Mesenchymal stem cell (in vitro differentiated cells and primary cell): ENCODE results near the gene PQBP1.
"Not testable (repeated sequence)": the region's sequence is repeated elsewhere in the genome, so short reads cannot be mapped to it uniquely, and the experiment has no call there.

ENCODE experiments used
- DNase-seq: peaks from one replicate; pipeline ENCODE4 v3.0.0-alpha.2; 2013
- H2AFZ ChIP-seq: one replicate; pipeline ENCODE4 v1.6.1; 2013; ENCODE audit warnings: low read depth, mild to moderate bottlenecking, control low read depth, inconsistent platforms, low read length, moderate library complexity
- H2AK5ac ChIP-seq: 2 replicates; pipeline ENCODE4 v1.6.1; 2013; ENCODE audit warnings: low read length, moderate library complexity, mild to moderate bottlenecking, inconsistent platforms; ENCODE audit not compliant: severe bottlenecking
- H2BK120ac ChIP-seq: one replicate; pipeline ENCODE4 v1.6.1; 2013; ENCODE audit warnings: low read depth, mild to moderate bottlenecking, inconsistent platforms, low read length, moderate library complexity
- H2BK12ac ChIP-seq, 2 experiments: one replicate each; pipeline ENCODE4 v1.6.1; 2013; ENCODE audit warnings: inconsistent platforms in 2 of 2, low read length in 2 of 2, mild to moderate bottlenecking in 2 of 2, moderate library complexity in 2 of 2, control low read depth in 1 of 2
- H2BK15ac ChIP-seq: one replicate; pipeline ENCODE4 v1.6.1; 2013; ENCODE audit warnings: mild to moderate bottlenecking, low read depth, inconsistent platforms; ENCODE audit not compliant: poor library complexity, severe bottlenecking
- H2BK5ac ChIP-seq: 2 replicates; pipeline ENCODE4 v1.6.1; 2013; ENCODE audit warnings: low read depth, mild to moderate bottlenecking, low read length, control low read depth, inconsistent platforms; ENCODE audit not compliant: poor library complexity, severe bottlenecking
- H3K14ac ChIP-seq, 2 experiments: one replicate each; pipeline ENCODE4 v1.6.1; 2013; ENCODE audit warnings: inconsistent platforms in 2 of 2, low read length in 2 of 2, control low read depth in 1 of 2, mild to moderate bottlenecking in 1 of 2, moderate library complexity in 1 of 2
- H3K18ac ChIP-seq, 2 experiments: one replicate each; pipeline ENCODE4 v1.6.1; 2013; ENCODE audit warnings: inconsistent platforms in 2 of 2, low read length in 2 of 2, control low read depth in 1 of 2, low read depth in 1 of 2, mild to moderate bottlenecking in 1 of 2
- H3K23ac ChIP-seq, 2 experiments: one replicate each; pipeline ENCODE4 v1.6.1; 2013; ENCODE audit warnings: inconsistent platforms in 2 of 2, low read length in 2 of 2, mild to moderate bottlenecking in 2 of 2, moderate library complexity in 2 of 2, control low read depth in 1 of 2
- H3K27ac ChIP-seq: 2 replicates; pipeline ENCODE4 v1.5.1; 2013; ENCODE audit warnings: mild to moderate bottlenecking, moderate library complexity, low read length, control low read depth, inconsistent platforms; ENCODE audit not compliant: poor library complexity, severe bottlenecking
- H3K27me3 ChIP-seq, 2 experiments: 2 replicates each; pipeline versions ENCODE4 v1.6.1 to v1.7.0; 2013; ENCODE audit warnings: low read length in 2 of 2, mild to moderate bottlenecking in 2 of 2, moderate library complexity in 2 of 2, control low read depth in 1 of 2, inconsistent platforms in 1 of 2; ENCODE audit not compliant: control insufficient read depth in 1 of 2, insufficient read depth in 1 of 2
- H3K36me3 ChIP-seq, 2 experiments: 2 replicates each; pipeline versions ENCODE4 v1.6.1 to v1.7.0; 2013; ENCODE audit warnings: low read length in 2 of 2, control low read depth in 1 of 2, inconsistent platforms in 1 of 2, low read depth in 1 of 2, mild to moderate bottlenecking in 1 of 2; ENCODE audit not compliant: insufficient read depth in 2 of 2, control insufficient read depth in 1 of 2
- H3K4ac ChIP-seq, 2 experiments: one replicate each; pipeline ENCODE4 v1.6.1; 2013; ENCODE audit warnings: inconsistent platforms in 2 of 2, low read length in 2 of 2, mild to moderate bottlenecking in 2 of 2, moderate library complexity in 2 of 2, control low read depth in 1 of 2, low read depth in 1 of 2
- H3K4me1 ChIP-seq: 2 replicates; pipeline ENCODE4 v1.6.1; 2013; ENCODE audit warnings: low read depth, low read length, control low read depth; ENCODE audit not compliant: control insufficient read depth, insufficient read depth
- H3K4me2 ChIP-seq: 2 replicates; pipeline ENCODE4 v1.6.1; 2013; ENCODE audit warnings: low read length, mild to moderate bottlenecking, inconsistent platforms; ENCODE audit not compliant: poor library complexity, severe bottlenecking
- H3K4me3 ChIP-seq, 2 experiments: 2 replicates each; pipeline versions ENCODE4 v1.5.1 to v1.7.0; 2013; ENCODE audit warnings: low read length in 2 of 2, mild to moderate bottlenecking in 2 of 2, control low read depth in 1 of 2, low read depth in 1 of 2; ENCODE audit not compliant: insufficient read depth in 1 of 2
- H3K79me1 ChIP-seq: replicated peaks from 2 replicates; pipeline ENCODE4 v1.6.1; 2013; ENCODE audit warnings: mild to moderate bottlenecking, control low read depth, low read length, inconsistent platforms; ENCODE audit not compliant: poor library complexity, severe bottlenecking
- H3K9ac ChIP-seq: 2 replicates; pipeline ENCODE4 v1.7.0; 2013; ENCODE audit warnings: mild to moderate bottlenecking, low read length, moderate library complexity
- H3K9me3 ChIP-seq: 2 replicates; pipeline ENCODE4 v1.7.0; 2013; ENCODE audit warnings: mild to moderate bottlenecking, low read length; ENCODE audit not compliant: control insufficient read depth
- H4K8ac ChIP-seq: one replicate; pipeline ENCODE4 v1.6.1; 2013; ENCODE audit warnings: inconsistent platforms, mild to moderate bottlenecking, low read length, moderate library complexity
- H4K91ac ChIP-seq: one replicate; pipeline ENCODE4 v1.6.1; 2013; ENCODE audit warnings: mild to moderate bottlenecking, low read length, inconsistent platforms
- WGBS: methylation state at CpG from one replicate; pipeline ENCODE4 v1.1.7; 2013; ENCODE audit warnings: mixed read lengths; 5-methylcytosine and 5-hydroxymethylcytosine counted together

The PQBP1 gene

DNA sequence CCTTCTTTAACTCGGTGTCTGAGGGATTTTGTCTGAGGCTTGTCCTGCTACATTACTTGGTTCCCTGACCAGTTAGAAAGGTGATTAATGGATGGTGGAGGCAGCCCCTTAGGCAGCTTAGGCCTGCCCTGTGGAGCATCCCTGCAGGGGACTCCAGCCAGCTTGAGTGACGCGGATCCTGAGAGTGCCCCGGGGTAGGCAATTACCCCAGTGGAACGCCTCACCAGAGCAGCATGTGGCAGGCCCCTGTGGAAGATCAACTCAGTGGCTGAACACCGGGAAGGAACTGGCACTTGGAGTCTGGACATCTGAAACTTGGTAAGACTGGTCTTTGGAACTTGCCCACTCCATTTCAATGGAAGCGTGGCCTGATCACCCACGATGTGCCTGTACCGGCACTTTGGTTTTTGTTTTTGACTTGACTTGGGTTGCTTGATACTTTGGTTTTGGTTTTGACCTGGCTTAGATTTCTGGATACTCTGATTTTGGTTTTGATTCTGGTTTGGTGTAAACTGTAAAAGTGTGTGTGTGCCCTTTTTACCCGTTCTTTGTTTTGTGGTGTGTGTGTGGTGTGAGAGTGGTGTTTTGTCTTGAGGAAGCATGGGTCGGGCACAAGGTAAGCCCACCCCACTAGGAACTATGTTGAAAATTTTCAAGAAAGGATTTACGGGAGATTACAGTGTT, 43.5 kb upstream of the PQBP1 start:
- peaks cover 0 to 17% of the 10 kb centered on the region in 2 experiments for H3K27me3 ChIP-seq
- not testable (repeated sequence) for H2BK120ac ChIP-seq, H2AFZ ChIP-seq, H3K14ac ChIP-seq, H3K27ac ChIP-seq, H3K9ac ChIP-seq, H4K8ac ChIP-seq, H2BK12ac ChIP-seq, H4K91ac ChIP-seq, H3K23ac ChIP-seq, H3K79me1 ChIP-seq, H2BK15ac ChIP-seq, H3K4me1 ChIP-seq, H3K4ac ChIP-seq, H3K36me3 ChIP-seq, H3K4me2 ChIP-seq, DNase-seq, H2AK5ac ChIP-seq, H3K18ac ChIP-seq, H3K9me3 ChIP-seq, H2BK5ac ChIP-seq, H3K4me3 ChIP-seq
- WGBS = 93% methylated on average over 12 of the region's 12 CpGs

DNA sequence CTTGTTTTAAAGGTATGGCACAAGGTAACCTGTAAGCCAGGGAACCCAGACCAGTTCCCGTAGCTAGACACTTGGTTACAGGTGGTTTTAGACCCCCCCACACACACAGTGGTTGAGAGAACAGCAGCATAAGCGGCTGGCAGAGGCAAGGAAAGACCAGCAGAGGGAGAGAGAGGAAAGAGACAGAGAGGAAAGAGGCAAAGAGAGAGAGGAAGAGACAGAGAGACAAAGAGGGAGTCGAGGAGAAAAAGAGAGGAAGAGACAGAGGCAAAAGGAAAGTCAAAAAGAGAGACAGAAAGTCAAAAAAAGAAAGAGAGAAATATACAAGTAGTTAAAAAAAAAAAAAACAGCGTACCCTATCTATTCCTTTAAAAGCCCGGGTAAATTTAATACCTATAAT, 42.8 kb upstream of the PQBP1 start:
- no peaks in the 10 kb centered on the region for H3K36me3 ChIP-seq
- no peaks in the 10 kb centered on the region for H3K4me1 ChIP-seq
- no peak overlapping the region for H2BK120ac ChIP-seq
- no peak overlapping the region for H2AK5ac ChIP-seq
- H4K8ac ChIP-seq = no peak overlapping the region
- no peak overlapping the region for H3K4me2 ChIP-seq
- no peak overlapping the region for H3K4me3 ChIP-seq
- no peak overlapping the region for H3K27ac ChIP-seq
- no peaks in the 10 kb centered on the region for H3K9me3 ChIP-seq
- no peak overlapping the region for H3K18ac ChIP-seq
- no peak overlapping the region for H3K14ac ChIP-seq
- no peaks in the 10 kb centered on the region for H3K79me1 ChIP-seq
- H2BK5ac ChIP-seq = no peak overlapping the region
- H4K91ac ChIP-seq = no peak overlapping the region
- peak; percentile 28 for DNase-seq
- peaks cover 0 to 20% of the 10 kb centered on the region in 2 experiments for H3K27me3 ChIP-seq
- H2BK12ac ChIP-seq = no peak overlapping the region
- no peak overlapping the region for H3K23ac ChIP-seq
- H3K9ac ChIP-seq = no peak overlapping the region
- WGBS = 77% methylated on average over 2 of the region's 5 CpGs
- H2BK15ac ChIP-seq = no peak overlapping the region
- H2AFZ ChIP-seq = no peak overlapping the region
- H3K4ac ChIP-seq = no peak overlapping the region

DNA sequence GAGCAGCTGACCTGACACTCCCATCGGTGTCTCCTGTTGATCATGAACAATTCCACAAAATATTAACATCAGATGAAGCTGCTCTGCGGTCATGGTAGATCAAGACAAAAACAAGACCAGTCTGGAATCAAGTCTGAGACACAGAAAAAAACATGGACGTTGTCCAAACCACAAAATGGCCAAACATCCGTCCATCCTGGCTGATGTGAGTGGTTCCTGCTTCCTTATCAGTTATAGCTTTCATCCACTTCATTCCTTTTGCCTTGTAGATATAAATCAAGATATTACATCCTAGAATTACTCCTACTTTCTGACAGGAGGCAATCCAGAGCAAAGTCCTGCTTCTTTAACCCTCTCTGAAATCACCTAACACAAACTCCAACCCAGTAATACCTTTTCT, 33.5 kb upstream of the PQBP1 start:
- H3K79me1 ChIP-seq = no peaks in the 10 kb centered on the region
- no peak overlapping the region for H2BK12ac ChIP-seq
- H2AK5ac ChIP-seq = no peak overlapping the region
- H3K27ac ChIP-seq = no peak overlapping the region
- H3K14ac ChIP-seq = no peak overlapping the region
- peak; percentile 66 for DNase-seq
- no peak overlapping the region for H3K23ac ChIP-seq
- H3K9me3 ChIP-seq = no peaks in the 10 kb centered on the region
- H3K4me2 ChIP-seq = no peak overlapping the region
- H4K91ac ChIP-seq = no peak overlapping the region
- H3K9ac ChIP-seq = no peak overlapping the region
- peaks cover 0 to 16% of the 10 kb centered on the region in 2 experiments for H3K27me3 ChIP-seq
- H2AFZ ChIP-seq = no peak overlapping the region
- no peaks in the 10 kb centered on the region for H3K4me1 ChIP-seq
- H2BK120ac ChIP-seq = no peak overlapping the region
- no peak overlapping the region for H2BK15ac ChIP-seq
- no peaks in the 10 kb centered on the region for H3K36me3 ChIP-seq
- no peak overlapping the region for H3K18ac ChIP-seq
- no peak overlapping the region for H2BK5ac ChIP-seq
- no peak overlapping the region for H3K4me3 ChIP-seq
- no peak overlapping the region for H4K8ac ChIP-seq
- no peak overlapping the region for H3K4ac ChIP-seq
- 47% methylated on average over 4 of the region's 4 CpGs for WGBS

DNA sequence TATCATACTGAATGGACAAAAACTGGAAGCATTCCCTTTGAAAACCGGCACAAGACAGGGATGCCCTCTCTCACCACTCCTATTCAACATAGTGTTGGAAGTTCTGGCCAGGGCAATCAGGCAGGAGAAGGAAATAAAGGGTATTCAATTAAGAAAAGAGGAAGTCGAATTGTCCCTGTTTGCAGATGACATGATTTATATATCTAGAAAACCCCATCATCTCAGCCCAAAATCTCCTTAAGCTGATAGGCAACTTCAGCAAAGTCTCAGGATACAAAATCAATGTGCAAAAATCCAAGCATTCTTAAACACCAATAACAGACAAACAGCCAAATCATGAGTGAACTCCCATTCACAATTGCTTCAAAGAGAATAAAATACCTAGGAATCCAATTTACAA, 25.7 kb upstream of the PQBP1 start:
- no CpG with 5 or more reads among the region's 2 CpGs for WGBS
- peaks cover 0 to 10% of the 10 kb centered on the region in 2 experiments for H3K27me3 ChIP-seq
- H3K9me3 ChIP-seq, H3K27ac ChIP-seq, DNase-seq, H3K4me3 ChIP-seq, H3K23ac ChIP-seq, H3K14ac ChIP-seq, H3K18ac ChIP-seq, H2BK12ac ChIP-seq, H4K8ac ChIP-seq, H2BK15ac ChIP-seq, H3K9ac ChIP-seq, H2BK120ac ChIP-seq, H2AK5ac ChIP-seq, H3K4me1 ChIP-seq, H2AFZ ChIP-seq, H4K91ac ChIP-seq, H2BK5ac ChIP-seq, H3K36me3 ChIP-seq, H3K4me2 ChIP-seq, H3K4ac ChIP-seq, H3K79me1 ChIP-seq: not testable (repeated sequence)
